DND-41 (cell line): Measurements from ENCODE around the gene LEMD1.
A peak's percentile ranks its signal among the peaks of the same experiment; 100 is the strongest.

Experiments used
- ATAC-seq: fragments of 200-7000 bp; cut with Tn5 transposase; 3 replicates; pipeline ENCODE4 v1.9.1; 2021; ENCODE audit warnings: low read depth; ENCODE audit not compliant: insufficient read depth
- DNase-seq: peaks from one replicate; pipeline ENCODE4 v3.0.0-alpha.2; 2020
- H2AFZ ChIP-seq: 2 replicates; pipeline ENCODE4 v1.6.0; 2012; ENCODE audit warnings: low read depth, low read length
- H3K27ac ChIP-seq: 2 replicates; pipeline ENCODE4 v1.5.1; 2012; ENCODE audit warnings: low read length, inconsistent platforms
- H3K27me3 ChIP-seq: fragments of 200-600 bp; sonication (generic); 2 replicates; pipeline ENCODE4 v1.6.0; 2012; ENCODE audit warnings: low read length, mild to moderate bottlenecking, inconsistent platforms; ENCODE audit not compliant: insufficient read depth, poor library complexity
- H3K36me3 ChIP-seq: 2 replicates; pipeline ENCODE4 v1.5.1; 2012; ENCODE audit warnings: low read length, inconsistent platforms; ENCODE audit not compliant: insufficient read depth
- H3K4me1 ChIP-seq: 2 replicates; pipeline ENCODE4 v1.5.1; 2012; ENCODE audit warnings: mild to moderate bottlenecking, low read length; ENCODE audit not compliant: insufficient read depth
- H3K4me2 ChIP-seq: 2 replicates; pipeline ENCODE4 v1.6.0; 2012; ENCODE audit warnings: mild to moderate bottlenecking, moderate library complexity, low read length, inconsistent platforms; ENCODE audit not compliant: insufficient read depth
- H3K4me3 ChIP-seq, 2 experiments: fragments of 200-600 bp in 1 of 2; shearing (Covaris generic) in 1 of 2; 2 replicates each; pipeline ENCODE4 v1.5.1; 2012 to 2016; ENCODE audit warnings: inconsistent platforms in 2 of 2, low read length in 2 of 2, mild to moderate bottlenecking in 2 of 2, low read depth in 1 of 2, moderate library complexity in 1 of 2
- H3K79me2 ChIP-seq: 2 replicates; pipeline ENCODE4 v1.6.0; 2012; ENCODE audit warnings: low read length, inconsistent platforms; ENCODE audit not compliant: insufficient read depth
- H3K9ac ChIP-seq: 2 replicates; pipeline ENCODE4 v1.6.0; 2012; ENCODE audit warnings: low read depth, mild to moderate bottlenecking, inconsistent platforms, low read length, moderate library complexity
- H3K9me3 ChIP-seq: 2 replicates; pipeline ENCODE4 v1.5.1; 2012; ENCODE audit warnings: low read length, moderate library complexity, mild to moderate bottlenecking, inconsistent platforms; ENCODE audit not compliant: insufficient read depth, severe bottlenecking
- H4K20me1 ChIP-seq: 2 replicates; pipeline ENCODE4 v1.6.0; 2012; ENCODE audit warnings: low read length; ENCODE audit not compliant: insufficient read depth
- CTCF ChIP-seq: IDR thresholded peaks from 2 replicates; pipeline ENCODE4 v1.5.1; 2012; ENCODE audit warnings: borderline replicate concordance, low read length, moderate library complexity, mild to moderate bottlenecking; ENCODE audit not compliant: poor library complexity, severe bottlenecking; ENCODE audit errors: extremely low read depth
- EZH2 ChIP-seq: IDR thresholded peaks from 3 replicates; pipeline ENCODE4 v1.6.1; 2012; ENCODE audit warnings: borderline replicate concordance, low read depth, mild to moderate bottlenecking, moderate library complexity, low read length, inconsistent platforms; ENCODE audit not compliant: severe bottlenecking

Gene LEMD1

DNA sequence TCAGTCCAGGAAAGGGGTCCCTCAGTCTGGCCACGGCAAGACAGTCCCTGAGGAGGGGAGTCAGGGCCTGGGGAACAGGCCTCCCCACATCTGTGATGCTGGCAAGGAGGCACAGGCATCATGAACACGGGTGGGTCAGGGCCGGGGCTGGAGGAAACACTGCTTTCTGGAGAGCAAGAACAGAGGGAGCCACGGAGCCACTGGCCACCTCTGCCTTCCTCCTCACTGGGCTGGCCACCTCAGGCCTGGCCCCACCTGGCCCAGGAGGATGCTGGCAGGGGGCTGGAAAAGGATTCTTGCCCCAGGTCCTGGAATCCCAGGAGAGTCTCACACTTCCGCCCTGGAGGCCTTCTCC is 18.2 kb upstream of the LEMD1 start:
- no peak overlapping the region for H3K27ac ChIP-seq
- ATAC-seq (no peak), DNase-seq (no peak)
- no peak overlapping the region for H3K4me2 ChIP-seq
- peaks cover 5% of the 10 kb centered on the region for H4K20me1 ChIP-seq
- no peak overlapping the region for H3K9ac ChIP-seq
- H2AFZ ChIP-seq, result no peak overlapping the region
- H3K27me3 ChIP-seq, result peaks cover 20% of the 10 kb centered on the region
- no peaks in the 10 kb centered on the region for H3K9me3 ChIP-seq
- H3K79me2 ChIP-seq, result no peaks in the 10 kb centered on the region
- no peak overlapping the region for H3K4me3 ChIP-seq
- no peak for TF ChIP-seq EZH2
- no peak for TF ChIP-seq CTCF
- H3K4me1 ChIP-seq, result no peaks in the 10 kb centered on the region
- no peaks in the 10 kb centered on the region for H3K36me3 ChIP-seq

DNA sequence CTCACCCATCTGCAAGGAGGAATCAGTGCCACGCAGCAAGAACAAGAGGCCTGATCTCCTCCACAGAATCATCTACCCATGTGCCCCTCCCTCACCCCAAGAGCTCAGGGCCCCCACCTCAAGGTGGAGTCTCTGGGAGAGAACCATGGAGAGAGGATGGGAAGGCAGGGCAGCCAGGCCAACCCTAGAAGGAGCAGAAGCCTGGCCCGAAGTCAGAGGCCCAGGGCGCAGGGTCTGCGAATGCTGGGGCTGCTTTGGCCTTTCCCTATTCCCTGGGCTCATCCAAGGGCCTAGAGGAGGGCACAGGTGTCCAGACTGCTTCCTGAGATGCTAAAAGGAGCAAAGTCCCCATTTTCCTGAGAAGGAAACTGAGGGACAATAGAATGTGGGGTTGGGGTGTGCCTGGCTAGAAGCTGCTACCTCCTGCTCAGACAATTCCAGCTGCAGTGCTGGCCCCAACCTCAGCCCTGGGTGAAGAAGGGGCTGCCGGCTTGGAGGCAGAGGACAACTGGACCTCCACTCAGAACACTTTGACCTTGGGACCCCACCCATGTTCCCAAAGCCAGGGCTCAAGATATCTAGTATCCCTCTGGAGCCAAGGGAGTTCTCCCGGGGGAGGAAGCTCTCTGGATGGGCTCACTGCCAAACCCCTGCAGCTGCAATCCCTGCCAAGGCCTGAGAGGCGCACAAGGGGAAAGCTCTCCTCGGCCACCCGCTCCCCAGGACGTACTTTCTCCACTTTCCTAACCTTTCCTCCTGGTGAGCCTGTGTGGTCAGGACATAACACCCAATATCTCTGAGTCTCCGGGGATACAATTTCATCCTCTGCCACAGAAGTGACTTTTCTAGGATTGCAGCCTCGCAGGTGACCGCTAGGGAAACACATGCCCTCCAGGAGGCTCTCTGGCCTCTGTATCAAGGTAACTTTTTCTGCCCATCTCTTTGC is 16.6 kb upstream of the LEMD1 start:
- Histone ChIP-seq H3K27ac (no peak overlapping the region), H3K79me2 (no peaks in the 10 kb centered on the region), H3K36me3 (no peaks in the 10 kb centered on the region), H4K20me1 (peaks cover 5% of the 10 kb centered on the region), H3K4me1 (no peaks in the 10 kb centered on the region), H3K4me2 (no peak overlapping the region), H3K9me3 (no peaks in the 10 kb centered on the region), H2AFZ (no peak overlapping the region), H3K9ac (no peak overlapping the region), H3K27me3 (peaks cover 14% of the 10 kb centered on the region), H3K4me3 (no peak overlapping the region)
- DNase-seq (no peak), ATAC-seq (no peak)
- TF ChIP-seq CTCF, result peak; percentile 20
- no peak for TF ChIP-seq EZH2

- no peak overlapping the region for H3K27ac ChIP-seq
- H3K4me2 ChIP-seq, result no peak overlapping the region
- H3K27me3 ChIP-seq, result peaks cover 14% of the 10 kb centered on the region
- H3K9me3 ChIP-seq, result no peaks in the 10 kb centered on the region
- no peaks in the 10 kb centered on the region for H3K4me1 ChIP-seq
- no peak overlapping the region for H2AFZ ChIP-seq
- H3K79me2 ChIP-seq, result no peaks in the 10 kb centered on the region
- H4K20me1 ChIP-seq, result peaks cover 5% of the 10 kb centered on the region
- DNase-seq (no peak), ATAC-seq (no peak)
- H3K9ac ChIP-seq, result no peak overlapping the region
- no peaks in the 10 kb centered on the region for H3K36me3 ChIP-seq
- TF ChIP-seq CTCF, result no peak
- TF ChIP-seq EZH2, result no peak
- no peak overlapping the region for H3K4me3 ChIP-seq
These were observed 15.7 kb upstream of the LEMD1 start for GRCh38 chr1:205437570-205437969.
